ENCODE measurements around the gene TMEM238.

GRCh38 chr19:55408533-55408872 is 24.4 kb upstream of the TMEM238 start:
- no peak for TF ChIP-seq JUND (IDR thresholded peaks at IDR 0.05)
- TF ChIP-seq CTCF (IDR thresholded peaks at IDR 0.05; ENCODE audit: low read depth, low read length, missing input control), result no peak
- TF ChIP-seq REST (IDR thresholded peaks at IDR 0.05), result no peak
- no peak for TF ChIP-seq MAX (IDR thresholded peaks at IDR 0.05)
